IMR-90 (cell line): ENCODE measurements around the gene DNAH6. TPM values are rescaled to one million over a fixed set of nuclear protein-coding genes. Genes with fewer than 3 reads are reported as not detected.

Experiments used
- ATAC-seq: fragments of 200-7000 bp; cut with Tn5 transposase; 2 replicates; pipeline ENCODE4 v1.9.1; 2020; ENCODE audit warnings: low read depth, mild to moderate bottlenecking, moderate library complexity
- BruUV-seq: library from RNA; stranded (reverse); fragments of 400-500 nt; replicated peaks from 2 replicates; lab custom pipeline; 2021; lab: Mats Ljungman, UMichigan
- CTCF ChIA-PET: fragments of 300-600 bp; formaldehyde crosslinking; extraction: SDS; loops from one replicate; lab custom pipeline; 2021; ENCODE audit warnings: antibody characterized with exemption; lab: Yijun Ruan, JAX
- POLR2A ChIA-PET: fragments of 300-600 bp; sonication (Branson Sonifier 250); formaldehyde crosslinking; loops from one replicate; lab custom pipeline; 2022; ENCODE audit warnings: antibody characterized with exemption; ENCODE audit not compliant: unreplicated experiment; lab: Charles Lee
- DNase-seq: peaks from one replicate; pipeline ENCODE4 v3.0.0; 2013
- H2AFZ ChIP-seq: replicated peaks from 2 replicates; pipeline ENCODE3; 2013; ENCODE audit warnings: low read length, mild to moderate bottlenecking; ENCODE audit not compliant: poor library complexity
- H2AK5ac ChIP-seq: 2 replicates; pipeline ENCODE4 v1.6.1; 2013; ENCODE audit warnings: low read depth, low read length, inconsistent platforms
- H2AK9ac ChIP-seq: replicated peaks from 2 replicates; pipeline ENCODE3; 2013; ENCODE audit warnings: mild to moderate bottlenecking, low read depth, low read length, moderate library complexity; ENCODE audit not compliant: poor library complexity
- H2BK120ac ChIP-seq: 2 replicates; pipeline ENCODE4 v1.6.1; 2013; ENCODE audit warnings: low read depth, low read length, inconsistent platforms
- H2BK15ac ChIP-seq: 3 replicates; pipeline ENCODE4 v1.6.1; 2013; ENCODE audit warnings: low read depth, low read length, inconsistent platforms
- H2BK20ac ChIP-seq: 2 replicates; pipeline ENCODE4 v1.6.1; 2013; ENCODE audit warnings: low read depth, mild to moderate bottlenecking, inconsistent platforms, low read length, moderate library complexity
- H2BK5ac ChIP-seq: 2 replicates; pipeline ENCODE4 v1.6.1; 2013; ENCODE audit warnings: mild to moderate bottlenecking, low read depth, low read length, inconsistent platforms; ENCODE audit not compliant: poor library complexity, severe bottlenecking
- H3K14ac ChIP-seq: replicated peaks from 2 replicates; pipeline ENCODE4 v1.6.1; 2013; ENCODE audit warnings: low read depth, low read length, inconsistent platforms
- H3K18ac ChIP-seq: 2 replicates; pipeline ENCODE4 v1.6.1; 2013; ENCODE audit warnings: low read depth, low read length, control low read depth
- H3K23ac ChIP-seq: 2 replicates; pipeline ENCODE4 v1.6.1; 2013; ENCODE audit warnings: low read depth, low read length, inconsistent platforms
- H3K27ac ChIP-seq: 2 replicates; pipeline ENCODE4 v1.5.1; 2013; ENCODE audit warnings: mild to moderate bottlenecking, control low read depth, low read length; ENCODE audit not compliant: insufficient read depth
- H3K27me3 ChIP-seq: 2 replicates; pipeline ENCODE4 v1.6.1; 2013; ENCODE audit warnings: low read length; ENCODE audit not compliant: control insufficient read depth, insufficient read depth
- H3K36me3 ChIP-seq: 2 replicates; pipeline ENCODE4 v1.6.1; 2013; ENCODE audit warnings: low read length, mixed read lengths; ENCODE audit not compliant: control insufficient read depth, insufficient read depth
- H3K4ac ChIP-seq: 2 replicates; pipeline ENCODE4 v1.6.1; 2013; ENCODE audit warnings: low read depth, low read length, inconsistent platforms
- H3K4me1 ChIP-seq: 2 replicates; pipeline ENCODE4 v1.6.1; 2013; ENCODE audit warnings: low read length, mixed read lengths; ENCODE audit not compliant: control insufficient read depth, insufficient read depth
- H3K4me2 ChIP-seq: 2 replicates; pipeline ENCODE4 v1.6.1; 2013; ENCODE audit warnings: low read depth, mild to moderate bottlenecking, control low read depth, low read length, moderate library complexity
- H3K4me3 ChIP-seq: 2 replicates; pipeline ENCODE4 v1.5.1; 2013; ENCODE audit warnings: low read depth, mild to moderate bottlenecking, control low read depth, low read length, moderate library complexity; ENCODE audit not compliant: insufficient read depth
- H3K56ac ChIP-seq: 2 replicates; pipeline ENCODE4 v1.6.1; 2013; ENCODE audit warnings: low read length, inconsistent platforms; ENCODE audit not compliant: insufficient read depth; ENCODE audit errors: extremely low read depth
- H3K79me1 ChIP-seq, 2 experiments: 2 replicates each; pipeline ENCODE4 v1.6.1; 2013; ENCODE audit warnings: low read length in 2 of 2, inconsistent platforms in 1 of 2, low read depth in 1 of 2
- H3K9ac ChIP-seq: 2 replicates; pipeline ENCODE4 v1.6.1; 2013; ENCODE audit warnings: low read depth, low read length, control low read depth
- H3K9me1 ChIP-seq: 2 replicates; pipeline ENCODE4 v1.6.1; 2013; ENCODE audit warnings: low read length, inconsistent platforms; ENCODE audit not compliant: insufficient read depth
- H3K9me3 ChIP-seq: 2 replicates; pipeline ENCODE4 v1.6.1; 2013; ENCODE audit warnings: low read length; ENCODE audit not compliant: control insufficient read depth, insufficient read depth
- H4K20me1 ChIP-seq: 2 replicates; pipeline ENCODE4 v1.6.1; 2013; ENCODE audit warnings: low read length, inconsistent platforms; ENCODE audit not compliant: insufficient read depth
- H4K5ac ChIP-seq: 2 replicates; pipeline ENCODE4 v1.6.1; 2013; ENCODE audit warnings: mild to moderate bottlenecking, low read depth, low read length, control low read depth
- H4K8ac ChIP-seq, 2 experiments: 2 replicates each; pipeline ENCODE4 v1.6.1; 2013; ENCODE audit warnings: low read depth in 2 of 2, low read length in 2 of 2, control low read depth in 1 of 2, inconsistent platforms in 1 of 2
- H4K91ac ChIP-seq: 2 replicates; pipeline ENCODE4 v1.6.1; 2013; ENCODE audit warnings: low read depth, low read length, inconsistent platforms; ENCODE audit not compliant: insufficient read depth
- MXI1 ChIP-seq: IDR thresholded peaks from 2 replicates; pipeline ENCODE4 v1.6.1; 2012; ENCODE audit warnings: low read depth, mild to moderate bottlenecking, low read length, moderate library complexity, borderline replicate concordance
- NFE2L2 ChIP-seq: fragments of 150-350 bp; IDR thresholded peaks from 2 replicates; pipeline ENCODE4 v1.6.1; 2016; ENCODE audit warnings: low read depth, mild to moderate bottlenecking, low read length
- WGBS, 2 experiments: methylation state at CpG; one replicate each; pipeline versions ENCODE4 v1.1.5 to v1.1.7; 2013; ENCODE audit warnings: missing lambda C conversion rate in 2 of 2; ENCODE audit not compliant: insufficient read length in 1 of 2; ENCODE audit errors: extremely low coverage in 2 of 2; 5-methylcytosine and 5-hydroxymethylcytosine counted together
- dilution Hi-C: fragments of 300-500 bp; cut with HindIII; formaldehyde crosslinking; loops from one replicate; pipeline ENCODE4 v1.14.3; 2018; ENCODE audit warnings: low sequenced_read_pairs; ENCODE audit not compliant: unreplicated experiment
- in situ Hi-C: fragments of 300-500 bp; cut with MboI; formaldehyde crosslinking; loops from 3 replicates; pipeline ENCODE4 v1.14.3; 2019; ENCODE audit warnings: low sequenced_read_pairs, inconsistent platforms, mixed read lengths
- intact Hi-C: fragments of 100-400 bp; cut with micrococcal nuclease; formaldehyde crosslinking; loops from 2 replicates; pipeline ENCODE4 v1.10.0; 2022
- polyA plus RNA-seq, 3 experiments: library from polyadenylated mRNA; depleted of rRNA; stranded (reverse); fragments of >200 nt; gene quantifications; 2 replicates each; pipeline ENCODE4 v1.2.3, GENCODE V29; 2012; ENCODE audit warnings: low replicate concordance in 1 of 3
- total RNA-seq: library from RNA; depleted of rRNA; stranded (reverse); fragments of >200 nt; gene quantifications from 2 replicates; pipeline ENCODE4 v1.2.3, GENCODE V29; 2012

The DNAH6 gene
- total and polyA plus RNA-seq, 2 of the 4 experiments (the other 2 are of a cell fraction) = under 0.01 to 0.07 TPM

GRCh38 chr2:84546551-84546950 lies 30.3 kb downstream of the DNAH6 start:
- H3K79me1 ChIP-seq = no peaks in the 10 kb centered on the region
- H3K9me1 ChIP-seq = no peaks in the 10 kb centered on the region
- no peak overlapping the region for H2AK5ac ChIP-seq
- H4K91ac ChIP-seq = no peak overlapping the region
- POLR2A ChIA-PET = no interaction called here
- H4K5ac ChIP-seq = no peak overlapping the region
- H4K20me1 ChIP-seq = no peaks in the 10 kb centered on the region
- BruUV-seq = no TSS peak
- H3K9me3 ChIP-seq = no peaks in the 10 kb centered on the region
- H3K56ac ChIP-seq = no peak overlapping the region
- no peaks in the 10 kb centered on the region for H3K36me3 ChIP-seq
- no peak overlapping the region for H2AK9ac ChIP-seq
- in situ Hi-C loops = no loop called here
- H3K4me2 ChIP-seq = no peak overlapping the region
- H3K23ac ChIP-seq = no peak overlapping the region
- WGBS, 2 experiments = no CpG with 5 or more reads among the region's 2 CpGs
- no peak overlapping the region for H3K9ac ChIP-seq
- TF ChIP-seq MXI1 (no peak), NFE2L2 (no peak)
- H2BK5ac ChIP-seq = no peak overlapping the region
- H3K18ac ChIP-seq = no peak overlapping the region
- H2AFZ ChIP-seq = no peak overlapping the region
- H3K4ac ChIP-seq = no peak overlapping the region
- CTCF ChIA-PET = no interaction called here
- dilution Hi-C loops = no loop called here
- no peak overlapping the region for H4K8ac ChIP-seq
- no peak overlapping the region for H2BK120ac ChIP-seq
- H3K27ac ChIP-seq = no peak overlapping the region
- H3K14ac ChIP-seq = no peak overlapping the region
- no peaks in the 10 kb centered on the region for H3K4me1 ChIP-seq
- H2BK15ac ChIP-seq = no peak overlapping the region
- no peak for ATAC-seq
- H3K27me3 ChIP-seq = peaks cover 3% of the 10 kb centered on the region; the same call in 1 of the 2 replicates
- no peak overlapping the region for H2BK20ac ChIP-seq
- intact Hi-C loops = no loop called here
- no peak for DNase-seq
- no peak overlapping the region for H3K4me3 ChIP-seq
